Immature natural killer cell (primary cell): Measurements from ENCODE around the gene GALNT6. TPM values are rescaled to one million over a fixed set of nuclear protein-coding genes. Genes with fewer than 3 reads are reported as not detected.

Experiments
- DNase-seq, 3 donors: peaks; one replicate each; pipeline ENCODE4 v3.0.0; 2022; ENCODE audit warnings: mixed read lengths in 1 of 3
- H3K27ac Mint-ChIP-seq, 6 donors: one replicate each; pipeline ENCODE4 v1.8.0; 2020; ENCODE audit warnings: mixed read lengths in 6 of 6, mild to moderate bottlenecking in 5 of 6, inconsistent platforms in 4 of 6, moderate library complexity in 3 of 6
- H3K27me3 Mint-ChIP-seq, 3 donors: one replicate each; pipeline ENCODE4 v1.8.0; 2020 to 2021; ENCODE audit warnings: low read depth in 3 of 3, mild to moderate bottlenecking in 3 of 3, mixed read lengths in 3 of 3, moderate library complexity in 3 of 3, inconsistent platforms in 1 of 3
- H3K36me3 Mint-ChIP-seq, 3 donors: one replicate each; pipeline ENCODE4 v1.8.0; 2020; ENCODE audit warnings: mixed read lengths in 3 of 3, inconsistent platforms in 2 of 3, mild to moderate bottlenecking in 2 of 3
- H3K4me1 Mint-ChIP-seq, 2 donors: one replicate each; pipeline ENCODE4 v1.8.0; 2020; ENCODE audit warnings: inconsistent platforms in 2 of 2, mild to moderate bottlenecking in 2 of 2, mixed read lengths in 2 of 2, moderate library complexity in 1 of 2
- H3K4me3 Mint-ChIP-seq, 5 donors: one replicate each; pipeline ENCODE4 v1.8.0; 2020; ENCODE audit warnings: mild to moderate bottlenecking in 5 of 5, mixed read lengths in 5 of 5, inconsistent platforms in 3 of 5, moderate library complexity in 3 of 5
- H3K9me3 Mint-ChIP-seq, 6 donors: one replicate each; pipeline ENCODE4 v1.8.0; 2020; ENCODE audit warnings: mild to moderate bottlenecking in 6 of 6, mixed read lengths in 6 of 6, inconsistent platforms in 4 of 6, moderate library complexity in 3 of 6
- polyA plus RNA-seq, 3 donors: library from polyadenylated mRNA; unstranded; fragments of 300-500 nt; fragmentation: Illumina TruSeq; gene quantifications; one replicate each; pipeline ENCODE4 v1.2.3, GENCODE V29; 2021

The GALNT6 gene
- polyA plus RNA-seq, 3 donors from 2014 or later: 0.91 to 19.0 (median 9.8) TPM

GRCh38 chr12:51369581-51369980 lies 21.6 kb downstream of the GALNT6 start:
- no peak for DNase-seq
- peaks cover 21 to 37% (median 37%) of the 10 kb centered on the region in 3 donors for H3K36me3 Mint-ChIP-seq
- no peaks in the 10 kb centered on the region for H3K9me3 Mint-ChIP-seq
- peaks cover 11 to 21% (median 16%) of the 10 kb centered on the region in 3 donors for H3K27me3 Mint-ChIP-seq
- H3K27ac Mint-ChIP-seq: peak overlapping the region; percentile 89 to 99 (median 99)
- peak overlapping the region; percentile 77 to 90 (median 84) for H3K4me3 Mint-ChIP-seq
- peaks cover 38 to 41% of the 10 kb centered on the region in 2 donors for H3K4me1 Mint-ChIP-seq

DNA sequence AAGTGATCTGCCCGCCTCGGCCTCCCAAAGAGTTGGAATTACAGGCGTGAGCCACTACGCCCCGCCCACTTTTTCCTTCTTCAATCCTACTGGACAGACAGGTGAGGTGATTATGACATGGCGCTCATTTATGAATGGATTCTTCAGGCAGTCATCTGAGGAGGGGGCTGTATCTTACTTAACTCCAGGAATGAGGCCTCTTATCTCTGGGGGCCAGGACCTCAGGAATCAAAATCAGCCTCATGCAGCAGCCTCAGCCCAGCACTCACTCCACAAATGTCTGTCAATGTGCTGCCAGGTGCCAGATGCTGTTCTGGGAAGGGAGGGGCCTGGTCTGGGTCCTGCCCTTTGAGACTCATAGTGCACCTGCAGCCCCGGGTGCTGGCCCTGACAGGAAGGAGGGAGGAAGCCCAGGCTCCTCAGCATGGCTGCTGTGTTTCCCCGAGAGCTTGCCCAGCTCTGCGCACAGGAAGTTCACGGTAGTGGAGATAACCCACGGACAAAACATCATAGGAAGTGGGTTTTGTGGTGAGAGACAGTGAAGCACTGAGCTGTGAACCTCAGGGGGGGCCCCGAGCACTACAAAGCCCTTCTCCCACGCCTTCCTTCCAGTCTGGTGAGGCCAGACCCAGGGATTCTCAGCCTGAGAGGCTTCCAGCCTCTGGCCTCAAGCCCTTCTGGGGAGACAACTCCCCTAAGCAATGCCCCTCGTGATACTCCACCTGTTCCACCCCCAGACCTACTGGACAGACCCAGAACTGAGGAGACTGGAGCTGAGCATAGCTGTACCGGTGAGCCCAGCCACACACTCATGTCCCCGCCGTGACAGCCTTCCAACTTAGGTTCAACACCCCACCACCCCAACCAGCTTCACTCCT lies 22.3 kb downstream of the GALNT6 start:
- peak overlapping the region; percentile 77 to 90 (median 84) for H3K4me3 Mint-ChIP-seq
- H3K9me3 Mint-ChIP-seq: no peaks in the 10 kb centered on the region
- peaks cover 11 to 21% (median 16%) of the 10 kb centered on the region in 3 donors for H3K27me3 Mint-ChIP-seq
- H3K36me3 Mint-ChIP-seq: peaks cover 20 to 34% (median 34%) of the 10 kb centered on the region in 3 donors
- peak; percentile 95 to 98 (median 96) for DNase-seq
- H3K4me1 Mint-ChIP-seq: peaks cover 38 to 41% of the 10 kb centered on the region in 2 donors
- peak overlapping the region; percentile 89 to 99 (median 99) for H3K27ac Mint-ChIP-seq

- H3K4me3 Mint-ChIP-seq: no peak overlapping the region
- H3K9me3 Mint-ChIP-seq: no peaks in the 10 kb centered on the region
Measured at GRCh38 chr12:51365276-51365675, 25.9 kb downstream of the GALNT6 start.

DNA sequence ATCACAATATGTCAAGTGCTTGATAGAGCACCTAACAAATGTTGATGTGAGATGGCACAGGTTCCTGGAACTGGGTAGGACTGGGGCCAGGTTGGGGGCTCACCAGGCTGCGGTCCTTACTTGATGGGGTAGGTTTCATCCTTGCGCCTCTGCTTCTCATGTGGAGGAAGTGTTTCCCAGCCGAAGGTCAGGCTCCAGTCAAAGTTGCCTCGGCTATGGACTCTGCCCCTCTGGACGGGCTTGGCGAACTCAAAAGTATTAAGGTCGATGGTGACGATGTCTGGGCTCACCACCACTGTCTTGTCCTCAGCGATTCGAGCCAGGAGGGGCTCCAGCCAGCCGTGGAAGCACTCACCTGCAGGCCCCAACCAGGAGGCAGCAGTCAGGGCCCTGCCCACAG lies 27.2 kb downstream of the GALNT6 start:
- H3K4me3 Mint-ChIP-seq: no peak overlapping the region
- no peaks in the 10 kb centered on the region for H3K9me3 Mint-ChIP-seq
- H3K27ac Mint-ChIP-seq: peak overlapping the region in 2 of 6 donors; percentile 13 to 62
- H3K4me1 Mint-ChIP-seq: peaks cover 16 to 18% of the 10 kb centered on the region in 2 donors
- no peak for DNase-seq
- peaks cover 4 to 16% (median 9%) of the 10 kb centered on the region in 3 donors for H3K27me3 Mint-ChIP-seq
- H3K36me3 Mint-ChIP-seq: peaks cover 12 to 36% (median 32%) of the 10 kb centered on the region in 3 donors

More at GRCh38 chr12:51365276-51365675, 25.9 kb downstream of the GALNT6 start:
- peaks cover 29 to 31% of the 10 kb centered on the region in 2 donors for H3K4me1 Mint-ChIP-seq
- H3K36me3 Mint-ChIP-seq: peaks cover 8 to 26% (median 23%) of the 10 kb centered on the region in 3 donors
- peak overlapping the region in 3 of 6 donors; percentile 13 to 84 (median 72) for H3K27ac Mint-ChIP-seq
- no peak for DNase-seq
- peaks cover 5 to 24% (median 11%) of the 10 kb centered on the region in 3 donors for H3K27me3 Mint-ChIP-seq

DNA sequence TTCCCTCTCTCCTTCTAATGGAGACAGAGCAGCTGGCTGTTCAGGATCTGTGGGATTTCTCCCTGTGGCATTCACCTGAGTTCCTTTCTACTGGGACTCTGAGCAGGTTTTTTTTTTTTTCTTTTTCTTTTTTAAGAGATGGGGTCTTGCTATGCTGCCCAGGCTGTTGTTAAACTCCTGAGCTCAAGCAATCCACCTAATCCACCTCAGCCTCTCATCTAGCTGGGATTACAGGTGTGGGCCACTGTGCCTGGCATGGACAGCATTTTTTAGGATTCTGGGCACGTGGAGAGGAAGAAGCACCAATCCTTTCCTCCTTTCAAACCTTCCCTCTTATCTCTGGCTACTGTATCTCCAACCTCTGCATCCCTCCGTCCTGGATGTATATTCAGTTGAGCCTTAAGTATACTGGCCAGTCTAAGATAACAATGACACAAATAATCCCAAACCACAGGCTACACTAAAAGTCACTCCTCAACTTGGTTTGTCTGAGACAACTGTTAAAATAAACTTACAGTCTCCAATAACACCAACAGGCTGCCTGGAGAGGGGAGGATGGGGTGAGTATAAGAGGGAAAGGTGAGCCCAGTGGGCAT lies 28.4 kb downstream of the GALNT6 start:
- no peak for DNase-seq
- H3K36me3 Mint-ChIP-seq: peaks cover 14 to 45% (median 36%) of the 10 kb centered on the region in 3 donors
- peak overlapping the region in 2 of 6 donors; percentile 8 to 26 for H3K27ac Mint-ChIP-seq
- H3K27me3 Mint-ChIP-seq: peaks cover 0 to 9% (median 2%) of the 10 kb centered on the region in 3 donors
- H3K9me3 Mint-ChIP-seq: no peaks in the 10 kb centered on the region
- H3K4me3 Mint-ChIP-seq: no peak overlapping the region
- peaks cover 6% of the 10 kb centered on the region in 2 donors for H3K4me1 Mint-ChIP-seq

DNA sequence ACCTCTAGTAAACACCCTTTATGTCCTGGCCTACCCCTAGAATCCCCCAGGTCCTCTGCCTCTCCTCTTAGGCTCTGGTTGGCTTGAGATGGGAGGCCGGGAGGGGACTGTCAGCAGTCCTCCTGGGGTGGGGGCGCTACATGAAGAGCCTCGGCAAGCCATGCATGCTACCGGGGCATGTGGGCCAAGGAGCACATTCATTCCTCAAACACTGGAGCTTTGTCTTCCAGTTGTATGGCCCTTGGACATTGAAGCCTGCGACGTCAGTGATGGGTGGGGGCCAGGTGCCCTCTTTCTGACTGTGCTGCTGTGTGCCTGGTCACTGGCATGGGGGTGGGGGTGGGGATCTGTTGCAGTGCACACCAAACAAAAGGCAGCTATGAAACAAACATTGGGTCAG lies 28.9 kb downstream of the GALNT6 start:
- Mint-ChIP-seq H3K4me1 (peaks cover under 1% of the 10 kb centered on the region in 2 donors), H3K9me3 (no peaks in the 10 kb centered on the region), H3K4me3 (no peak overlapping the region), H3K36me3 (peaks cover 13 to 49% (median 36%) of the 10 kb centered on the region in 3 donors), H3K27ac (no peak overlapping the region), H3K27me3 (peaks cover 0 to 5% (median 2%) of the 10 kb centered on the region in 3 donors)
- no peak for DNase-seq

- Mint-ChIP-seq H3K27me3 (peaks cover 0 to 3% (median under 1%) of the 10 kb centered on the region in 3 donors), H3K4me1 (no peaks in the 10 kb centered on the region), H3K4me3 (no peak overlapping the region), H3K9me3 (no peaks in the 10 kb centered on the region), H3K36me3 (peaks cover 13 to 53% (median 42%) of the 10 kb centered on the region in 3 donors), H3K27ac (peak overlapping the region in 2 of 6 donors; percentile 36 to 52)
- DNase-seq: no peak
Measured at GRCh38 chr12:51361161-51362016, 29.8 kb downstream of the GALNT6 start.

DNA sequence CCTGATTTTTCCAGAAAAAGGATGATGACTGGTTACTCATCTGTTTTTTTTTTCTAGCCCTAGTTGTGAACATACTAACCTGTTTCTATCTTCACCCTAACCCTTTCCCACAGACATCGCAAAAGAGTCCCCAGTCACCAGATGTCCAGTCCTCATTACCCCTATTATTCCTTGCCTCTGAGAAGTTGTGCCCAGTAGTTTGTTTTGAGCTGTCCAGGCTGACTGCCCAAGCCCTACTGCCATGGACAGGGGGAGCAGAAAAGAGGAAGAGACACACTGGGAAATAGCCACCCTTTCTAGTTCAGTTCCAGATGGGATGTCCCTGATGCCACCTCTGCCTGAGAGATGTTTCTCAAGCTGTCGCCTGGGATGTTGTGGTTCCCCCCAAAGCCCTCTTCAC lies 30.9 kb downstream of the GALNT6 start:
- H3K36me3 Mint-ChIP-seq: peaks cover 13 to 50% (median 42%) of the 10 kb centered on the region in 3 donors
- H3K4me1 Mint-ChIP-seq: no peaks in the 10 kb centered on the region
- peak overlapping the region in 2 of 6 donors; percentile 53 to 64 for H3K27ac Mint-ChIP-seq
- H3K27me3 Mint-ChIP-seq: peaks cover 0 to 3% (median 0%) of the 10 kb centered on the region in 3 donors
- no peaks in the 10 kb centered on the region for H3K9me3 Mint-ChIP-seq
- no peak for DNase-seq
- H3K4me3 Mint-ChIP-seq: no peak overlapping the region

- peaks cover 0 to 3% (median 0%) of the 10 kb centered on the region in 3 donors for H3K27me3 Mint-ChIP-seq
- peak overlapping the region in 2 of 6 donors; percentile 38 to 53 for H3K27ac Mint-ChIP-seq
- peaks cover 13 to 54% (median 46%) of the 10 kb centered on the region in 3 donors for H3K36me3 Mint-ChIP-seq
- no peak overlapping the region for H3K4me3 Mint-ChIP-seq
- no peak for DNase-seq
- H3K4me1 Mint-ChIP-seq: no peaks in the 10 kb centered on the region
- H3K9me3 Mint-ChIP-seq: no peaks in the 10 kb centered on the region
Measured at GRCh38 chr12:51359851-51360250, 31.4 kb downstream of the GALNT6 start.

DNA sequence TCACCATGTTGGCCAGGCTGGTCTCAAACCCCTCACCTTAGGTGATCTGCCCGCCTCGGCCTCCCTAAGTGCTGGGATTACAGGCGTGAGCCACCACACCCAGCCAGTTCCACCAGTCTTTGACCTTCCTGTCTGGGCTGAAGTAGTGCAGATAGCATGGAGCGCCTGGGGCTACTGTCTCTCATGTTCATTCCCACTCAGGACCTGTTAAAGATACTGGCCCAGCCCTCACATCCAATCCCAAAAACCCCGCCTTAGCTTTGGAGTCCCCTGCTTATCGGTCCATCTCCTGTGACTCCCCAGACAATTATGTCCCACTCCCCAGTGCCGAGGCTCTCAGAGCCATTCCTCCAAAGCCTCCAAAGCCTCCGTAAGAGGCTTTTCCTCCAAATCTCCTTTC lies 32.7 kb downstream of the GALNT6 start:
- no peak overlapping the region for H3K4me3 Mint-ChIP-seq

GRCh38 chr12:51357374-51358047 lies 33.7 kb downstream of the GALNT6 start:
- no peak for DNase-seq
- Mint-ChIP-seq H3K4me3 (no peak overlapping the region), H3K9me3 (no peaks in the 10 kb centered on the region)

More for the DNA sequence above, 32.7 kb downstream of the GALNT6 start:
- Mint-ChIP-seq H3K9me3 (no peaks in the 10 kb centered on the region), H3K27me3 (peaks cover 0 to 3% (median 0%) of the 10 kb centered on the region in 3 donors), H3K4me1 (no peaks in the 10 kb centered on the region), H3K27ac (no peak overlapping the region), H3K36me3 (peaks cover 9 to 48% (median 41%) of the 10 kb centered on the region in 3 donors)
- DNase-seq: no peak

DNA sequence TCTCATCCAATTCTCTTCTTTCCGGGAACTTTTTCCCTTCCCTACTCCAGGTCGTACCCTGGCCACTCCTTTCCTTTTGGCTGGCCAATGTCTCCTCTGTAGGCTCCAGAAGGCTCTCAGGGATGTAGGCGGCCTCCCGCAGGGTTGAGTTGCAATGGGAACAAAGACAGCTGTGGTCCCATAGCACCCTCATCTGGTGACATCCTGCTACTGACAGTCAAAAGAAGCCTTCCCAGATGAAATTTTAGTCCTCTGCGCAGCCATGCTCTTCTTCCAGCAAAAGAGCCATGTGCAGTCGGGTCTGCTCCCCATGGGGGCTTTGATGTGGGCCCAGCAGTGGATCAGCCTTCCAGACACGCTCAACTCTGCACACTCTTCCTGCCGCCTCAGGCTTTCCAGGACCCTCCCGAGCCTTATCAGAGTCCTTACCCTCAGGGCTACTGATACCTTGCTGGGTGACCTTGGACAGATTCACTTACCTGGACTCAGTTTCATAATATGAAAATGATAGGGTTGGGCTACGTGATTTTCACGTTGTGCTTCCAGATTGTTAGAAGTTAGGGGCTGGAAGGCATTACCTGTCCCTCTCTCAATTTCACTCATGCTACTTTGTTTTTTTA lies 39.2 kb downstream of the GALNT6 start:
- no peak overlapping the region for H3K4me3 Mint-ChIP-seq

More at GRCh38 chr12:51357374-51358047, 33.7 kb downstream of the GALNT6 start:
- Mint-ChIP-seq H3K27ac (peak overlapping the region in 1 of 6 donors; percentile 13), H3K4me1 (no peaks in the 10 kb centered on the region), H3K27me3 (peaks cover 0 to 3% (median 1%) of the 10 kb centered on the region in 3 donors), H3K36me3 (peaks cover 8 to 45% (median 37%) of the 10 kb centered on the region in 3 donors)

More for the DNA sequence above, 39.2 kb downstream of the GALNT6 start:
- H3K4me1 Mint-ChIP-seq: no peaks in the 10 kb centered on the region
- peaks cover 0 to 3% (median 0%) of the 10 kb centered on the region in 3 donors for H3K27me3 Mint-ChIP-seq
- H3K9me3 Mint-ChIP-seq: no peaks in the 10 kb centered on the region
- H3K27ac Mint-ChIP-seq: peak overlapping the region in 2 of 6 donors; percentile 1 to 4
- H3K36me3 Mint-ChIP-seq: peaks cover 0 to 12% (median 8%) of the 10 kb centered on the region in 3 donors
- peak; percentile 37 to 48 (median 41) for DNase-seq
